Thyroid gland (tissue), 4 donors: Measurements from ENCODE around the gene NEURL1. TPM values are rescaled to one million over a fixed set of nuclear protein-coding genes. Genes with fewer than 3 reads are reported as not detected.

Experiments
- DNase-seq, 2 donors: peaks; one replicate each; pipeline ENCODE4 v3.0.0-alpha.2; 2019
- H3K27ac ChIP-seq, 3 donors: fragments of 200-600 bp; sonication (generic); 1 replicate in 2 of 3; 2 replicates in 1 of 3; pipeline ENCODE4 v1.5.1; 2016 to 2019; ENCODE audit warnings: mild to moderate bottlenecking in 1 of 3, moderate library complexity in 1 of 3
- H3K27me3 ChIP-seq: fragments of 200-600 bp; sonication (generic); one replicate; pipeline ENCODE4 v1.5.1; 2019
- H3K36me3 ChIP-seq, 2 donors: fragments of 200-600 bp; sonication (generic); one replicate each; pipeline ENCODE4 v1.5.1; 2016 to 2019
- H3K4me1 ChIP-seq, 2 donors: fragments of 200-600 bp; sonication (generic); one replicate each; pipeline ENCODE4 v1.5.1; 2017 to 2019
- H3K4me3 ChIP-seq, 3 donors: fragments of 200-600 bp; sonication (generic); replicated peaks in 1 of 3; 1 replicate in 2 of 3; 2 replicates in 1 of 3; pipeline ENCODE4 v1.5.1; 2016; ENCODE audit warnings: mild to moderate bottlenecking in 1 of 3
- H3K9me3 ChIP-seq: fragments of 200-600 bp; sonication (generic); one replicate; pipeline ENCODE4 v1.5.1; 2017
- POLR2A ChIP-seq, 2 donors: fragments of 450-650 bp; IDR thresholded peaks; one replicate each; pipeline ENCODE4 v1.6.1; 2017; ENCODE audit warnings: antibody characterized with exemption in 2 of 2, mild to moderate bottlenecking in 2 of 2, moderate library complexity in 1 of 2
- WGBS, 2 donors: methylation state at CpG; one replicate each; pipeline ENCODE4 v1.1.5; 2017; 5-methylcytosine and 5-hydroxymethylcytosine counted together
- intact Hi-C: fragments of 100-400 bp; cut with DNase I; formaldehyde crosslinking; loops from one replicate; pipeline ENCODE4 v1.15.1; 2023
- total RNA-seq, 4 donors: library from RNA; depleted of rRNA; stranded (reverse); fragments of >200 nt; gene quantifications; one replicate each; pipeline ENCODE4 v1.2.3, GENCODE V29; 2016
- TF ChIP-seq, protein P1 (sequence below), 6 experiments: fragments of 200-600 bp in 3 of 6; fragments of 450-650 bp in 3 of 6; sonication (generic) in 3 of 6; IDR thresholded peaks; one replicate each; pipeline ENCODE4 v1.5.1; 2016 to 2019; ENCODE audit warnings: antibody characterized with exemption in 6 of 6, mild to moderate bottlenecking in 2 of 6, inconsistent platforms in 1 of 6, moderate library complexity in 1 of 6

NEURL1 gene
- total RNA-seq, 4 donors from 2014 or later = 1.1 TPM; not detected in 3

DNA sequence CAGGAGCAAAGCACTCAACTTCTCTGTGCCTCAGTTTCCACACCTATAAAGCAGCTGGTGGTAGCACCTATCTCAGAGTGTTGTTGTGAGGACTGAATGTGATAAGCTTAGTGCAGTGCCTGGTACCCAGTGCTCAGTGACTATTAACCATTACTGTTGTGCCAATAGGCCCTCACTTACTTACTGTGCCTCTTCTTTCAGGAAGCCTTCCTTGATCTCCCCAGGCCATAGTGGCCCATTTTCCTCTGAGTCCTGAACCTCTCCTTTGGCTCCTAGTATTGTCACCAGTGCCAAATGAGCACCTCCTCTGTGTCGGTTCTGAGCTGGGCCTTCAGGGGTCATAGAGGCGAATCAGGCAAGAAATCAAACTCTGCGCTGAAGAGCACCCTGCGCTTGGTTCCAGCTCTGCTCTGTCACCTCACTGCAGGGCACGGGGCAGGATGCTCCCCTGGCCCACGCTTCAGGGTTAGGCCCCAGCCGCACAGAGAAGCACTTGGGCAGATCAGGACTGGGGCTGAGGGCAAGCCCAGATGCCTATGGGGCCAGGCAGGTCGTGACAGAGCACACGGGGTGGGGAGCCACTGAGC lies 37.3 kb upstream of the NEURL1 start:
- peaks cover 5 to 11% of the 10 kb centered on the region in 2 donors for H3K4me1 ChIP-seq
- H3K4me3 ChIP-seq = no peak overlapping the region
- no peak for TF ChIP-seq POLR2A (IDR thresholded peaks at IDR 0.05)
- TF ChIP-seq, protein P1, sequence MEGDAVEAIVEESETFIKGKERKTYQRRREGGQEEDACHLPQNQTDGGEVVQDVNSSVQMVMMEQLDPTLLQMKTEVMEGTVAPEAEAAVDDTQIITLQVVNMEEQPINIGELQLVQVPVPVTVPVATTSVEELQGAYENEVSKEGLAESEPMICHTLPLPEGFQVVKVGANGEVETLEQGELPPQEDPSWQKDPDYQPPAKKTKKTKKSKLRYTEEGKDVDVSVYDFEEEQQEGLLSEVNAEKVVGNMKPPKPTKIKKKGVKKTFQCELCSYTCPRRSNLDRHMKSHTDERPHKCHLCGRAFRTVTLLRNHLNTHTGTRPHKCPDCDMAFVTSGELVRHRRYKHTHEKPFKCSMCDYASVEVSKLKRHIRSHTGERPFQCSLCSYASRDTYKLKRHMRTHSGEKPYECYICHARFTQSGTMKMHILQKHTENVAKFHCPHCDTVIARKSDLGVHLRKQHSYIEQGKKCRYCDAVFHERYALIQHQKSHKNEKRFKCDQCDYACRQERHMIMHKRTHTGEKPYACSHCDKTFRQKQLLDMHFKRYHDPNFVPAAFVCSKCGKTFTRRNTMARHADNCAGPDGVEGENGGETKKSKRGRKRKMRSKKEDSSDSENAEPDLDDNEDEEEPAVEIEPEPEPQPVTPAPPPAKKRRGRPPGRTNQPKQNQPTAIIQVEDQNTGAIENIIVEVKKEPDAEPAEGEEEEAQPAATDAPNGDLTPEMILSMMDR (IDR thresholded peaks at IDR 0.05) = no peak
- no peaks in the 10 kb centered on the region for H3K27me3 ChIP-seq
- no peaks in the 10 kb centered on the region for H3K9me3 ChIP-seq
- H3K36me3 ChIP-seq = no peaks in the 10 kb centered on the region
- DNase-seq = no peak
- 89 to 93% methylated on average over 9 of the region's 9 CpGs for WGBS, 2 donors
- H3K27ac ChIP-seq = no peak overlapping the region
- intact Hi-C loops = no loop called here

DNA sequence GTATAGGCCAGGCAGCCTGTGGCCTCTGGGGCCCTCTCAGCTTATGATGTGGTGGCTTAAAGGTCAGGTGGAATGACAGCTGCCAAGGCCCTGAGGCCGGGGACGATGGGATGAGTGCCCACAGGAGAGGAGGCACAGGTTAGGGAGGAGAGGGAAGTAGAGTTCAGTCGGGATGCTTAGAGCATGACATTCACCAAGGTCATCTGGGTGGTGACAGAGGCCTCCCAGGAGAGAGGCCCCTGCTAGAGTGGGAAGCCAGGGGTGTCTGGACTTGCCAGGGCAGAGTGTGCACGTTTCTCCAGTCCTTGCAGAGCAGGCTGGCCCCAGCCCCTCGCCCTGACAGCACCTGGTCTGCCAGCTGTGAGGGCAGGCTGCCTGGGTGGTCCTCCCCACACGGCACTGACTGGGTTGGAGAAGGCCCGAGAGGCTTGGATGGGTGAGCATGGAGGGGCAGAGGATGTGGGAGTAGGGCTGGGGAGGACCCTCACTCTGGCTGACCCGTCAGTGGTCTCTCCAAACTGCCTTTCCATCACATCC lies 36.3 kb upstream of the NEURL1 start:
- no peaks in the 10 kb centered on the region for H3K36me3 ChIP-seq
- 73 to 77% methylated on average over 7 of the region's 8 CpGs for WGBS, 2 donors
- no peak overlapping the region for H3K4me3 ChIP-seq
- intact Hi-C loops = no loop called here
- no peaks in the 10 kb centered on the region for H3K27me3 ChIP-seq
- no peak overlapping the region for H3K27ac ChIP-seq
- no peak for DNase-seq
- H3K4me1 ChIP-seq = peaks cover 4 to 7% of the 10 kb centered on the region in 2 donors
- H3K9me3 ChIP-seq = no peaks in the 10 kb centered on the region
- TF ChIP-seq, protein P1 (IDR thresholded peaks at IDR 0.05) = no peak
- TF ChIP-seq POLR2A (IDR thresholded peaks at IDR 0.05) = no peak

DNA sequence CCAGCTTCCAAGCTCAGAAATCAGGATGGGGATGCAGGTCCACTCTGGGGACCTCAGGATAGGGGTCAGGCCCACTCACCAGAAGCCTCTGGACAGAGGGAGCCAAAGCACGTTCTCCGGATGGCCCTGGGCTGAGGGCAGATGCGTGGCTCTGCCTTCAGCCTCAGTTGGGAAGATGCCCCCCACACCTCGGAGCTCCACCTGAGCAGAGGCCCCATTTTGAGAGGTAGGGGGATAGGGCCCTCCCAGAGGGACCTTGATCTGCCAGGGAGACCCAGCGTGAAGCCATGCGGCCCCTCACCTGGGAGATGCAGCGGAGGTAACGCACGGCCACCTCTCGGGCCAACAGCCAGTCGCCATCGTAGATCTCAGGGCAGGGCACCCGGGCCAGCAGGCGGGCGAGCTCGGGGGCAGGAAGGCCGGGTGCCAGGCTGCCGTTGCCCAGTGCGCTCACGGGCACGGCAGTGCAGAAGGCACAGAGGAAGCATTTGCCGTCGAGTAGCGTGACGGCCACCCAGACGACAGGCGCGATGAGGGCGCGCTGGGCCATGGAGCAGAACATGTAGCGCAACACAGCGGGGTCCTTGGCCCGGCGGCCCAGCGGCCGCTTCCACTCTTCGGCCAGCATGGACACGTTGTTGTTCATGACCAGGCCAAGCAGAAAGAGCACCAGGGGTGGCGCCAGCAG lies 35.5 kb upstream of the NEURL1 start:
- Histone ChIP-seq H3K36me3 (no peaks in the 10 kb centered on the region), H3K27ac (no peak overlapping the region), H3K27me3 (no peaks in the 10 kb centered on the region), H3K4me1 (no peaks in the 10 kb centered on the region), H3K9me3 (no peaks in the 10 kb centered on the region), H3K4me3 (no peak overlapping the region)
- no peak for DNase-seq
- 95% methylated on average over 17 to 36 of the region's 39 CpGs for WGBS, 2 donors
- TF ChIP-seq, protein P1 (IDR thresholded peaks at IDR 0.05) = no peak
- TF ChIP-seq POLR2A (IDR thresholded peaks at IDR 0.05) = no peak
- intact Hi-C loops = no loop called here

DNA sequence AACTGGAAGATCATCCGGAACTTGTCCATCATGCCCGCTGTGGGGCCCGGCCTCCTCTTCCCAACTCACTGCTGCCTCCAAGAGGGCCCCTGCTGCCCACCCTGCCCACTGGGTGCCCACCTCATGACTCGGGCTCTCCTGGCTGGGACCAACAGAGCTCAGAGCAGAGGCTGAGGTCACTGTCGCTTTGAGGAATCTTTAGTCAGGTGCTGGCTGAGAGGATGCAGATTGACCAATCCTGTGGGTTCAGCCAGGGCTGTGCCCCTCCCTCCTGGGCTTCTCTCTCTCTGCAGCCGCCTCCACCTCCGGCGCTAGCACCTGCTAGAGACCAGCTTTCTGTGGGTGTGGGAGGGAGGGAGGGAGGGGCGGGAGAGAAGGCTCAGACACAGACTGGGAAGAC lies 34.8 kb upstream of the NEURL1 start, which contains the start of gene CALHM1:
TSS of gene CALHM1 (minus strand) at position 181 of the 400 bp plus-strand sequence. CDS start at position 32, 149 bp downstream.
- no peak for TF ChIP-seq POLR2A (IDR thresholded peaks at IDR 0.05)
- TF ChIP-seq, protein P1 (IDR thresholded peaks at IDR 0.05) = no peak
- WGBS, 2 donors = 82% methylated on average over 5 of the region's 9 CpGs; no CpG with 5 or more reads in 1 of the 2 donors
- no peaks in the 10 kb centered on the region for H3K27me3 ChIP-seq
- no peak within 1 kb of the TSS for H3K4me3 ChIP-seq
- no peak for DNase-seq
- no peaks in the 10 kb centered on the region for H3K36me3 ChIP-seq
- no peaks in the 10 kb centered on the region for H3K9me3 ChIP-seq
- no peaks in the 10 kb centered on the region for H3K4me1 ChIP-seq
- H3K27ac ChIP-seq = no peak within 1 kb of the TSS
- intact Hi-C loops = no loop called here

DNA sequence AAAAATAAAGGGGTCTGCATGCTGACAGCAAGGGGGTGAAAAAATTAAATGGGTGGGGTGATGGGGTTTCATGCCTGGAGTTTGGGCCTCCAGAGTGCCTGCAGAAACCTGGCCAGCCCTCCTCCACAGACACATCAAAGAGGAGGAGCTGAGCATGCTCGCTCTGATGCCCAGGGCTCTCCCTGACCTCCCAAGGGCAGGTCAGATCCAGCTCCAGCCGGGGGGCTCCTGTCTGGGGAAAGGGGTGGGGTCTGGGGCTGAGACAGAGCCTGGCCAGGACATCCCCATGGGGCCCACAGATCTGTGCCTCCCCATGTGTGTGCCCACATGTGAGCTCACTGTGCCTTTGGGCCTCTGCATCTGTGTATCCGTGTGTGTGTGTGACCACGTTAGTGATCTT lies 33.9 kb upstream of the NEURL1 start:
- intact Hi-C loops = no loop called here
- Histone ChIP-seq H3K36me3 (no peaks in the 10 kb centered on the region), H3K9me3 (no peaks in the 10 kb centered on the region), H3K4me1 (no peaks in the 10 kb centered on the region), H3K27ac (no peak overlapping the region), H3K27me3 (no peaks in the 10 kb centered on the region), H3K4me3 (no peak overlapping the region)
- DNase-seq = no peak
- TF ChIP-seq POLR2A (IDR thresholded peaks at IDR 0.05) = no peak
- TF ChIP-seq, protein P1 (IDR thresholded peaks at IDR 0.05) = no peak
- 58 to 94% methylated on average over 3 to 4 of the region's 4 CpGs for WGBS, 2 donors
